HEK293 (cell line): ENCODE measurements around the gene VAPA.

Experiments
- CTCF ChIP-seq: fragments of 450-650 bp; formaldehyde crosslinking; IDR thresholded peaks from 2 replicates; pipeline ENCODE4 v1.5.1; 2016; ENCODE audit warnings: missing biosample characterization, missing genetic modification characterization
- ZBTB7A ChIP-seq: fragments of 450-650 bp; formaldehyde crosslinking; IDR thresholded peaks from 2 replicates; pipeline ENCODE4 v1.5.1; 2016; ENCODE audit warnings: low read depth, missing biosample characterization, missing genetic modification characterization
- ZNF169 ChIP-seq: fragments of 450-650 bp; formaldehyde crosslinking; IDR thresholded peaks from 2 replicates; pipeline ENCODE4 v1.5.1; 2016; ENCODE audit warnings: missing biosample characterization, missing genetic modification characterization
- ZNF843 ChIP-seq: fragments of 450-650 bp; formaldehyde crosslinking; IDR thresholded peaks from 2 replicates; pipeline ENCODE4 v1.5.1; 2016; ENCODE audit warnings: missing biosample characterization, missing genetic modification characterization

DNA sequence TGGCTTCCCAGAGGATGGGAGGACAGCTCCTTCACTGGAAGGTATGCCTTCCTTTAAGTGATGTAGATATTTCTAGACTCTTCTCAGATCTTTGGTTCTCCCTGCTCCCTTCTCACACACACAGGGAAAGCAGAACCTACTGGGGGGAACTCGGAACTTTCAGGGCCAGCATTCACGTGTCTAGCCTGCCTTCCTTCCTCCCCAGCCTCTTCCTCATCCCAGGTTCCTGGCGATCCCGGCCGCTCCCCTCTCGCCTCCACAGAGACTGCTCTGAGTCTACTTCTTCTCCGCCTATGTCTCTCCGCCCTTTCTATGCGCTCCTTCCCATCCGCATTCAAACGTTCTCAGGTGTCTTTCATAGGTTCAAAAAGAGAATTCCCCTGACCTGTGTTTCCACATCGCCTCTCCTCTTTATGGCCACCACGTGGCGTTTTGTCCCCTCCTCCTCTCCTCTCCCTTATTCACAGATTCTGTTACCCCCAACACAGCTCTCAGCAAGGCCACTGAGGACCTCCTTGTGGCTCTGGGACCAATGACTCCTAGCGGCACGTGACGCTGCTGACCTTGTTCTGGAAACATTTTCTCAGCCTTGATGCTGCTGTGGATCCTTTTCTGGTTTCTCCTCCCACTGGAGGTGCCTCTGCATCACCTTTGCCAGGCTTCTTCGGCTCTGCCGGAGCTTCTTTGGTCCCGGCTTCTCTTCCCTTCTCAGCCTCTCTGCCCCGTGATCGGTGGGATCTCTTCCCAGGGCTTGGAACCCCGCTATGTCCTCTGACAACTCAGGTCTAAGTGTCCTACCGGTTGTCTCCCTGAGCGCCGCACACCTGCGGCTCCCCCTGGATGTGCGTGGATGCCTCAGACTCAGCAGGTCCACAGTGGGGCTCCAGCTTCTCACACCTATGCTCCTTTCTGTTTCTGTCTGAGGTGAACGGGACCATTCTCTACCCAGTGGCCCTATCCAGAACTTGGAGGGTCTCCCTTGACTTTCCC, 77.5 kb downstream of the VAPA start:
- no peak for TF ChIP-seq CTCF (tag by site-specific recombination)
- no peak for TF ChIP-seq ZNF843 (tag by site-specific recombination)
- TF ChIP-seq ZNF169 (tag by site-specific recombination) = no peak
- no peak for TF ChIP-seq ZBTB7A (tag by site-specific recombination)
